K562 (cell line): Measurements from ENCODE around the gene ENKD1.

Experiments used
- CC2D1A ChIP-seq: fragments of 450-650 bp; IDR thresholded peaks from 2 replicates; pipeline ENCODE4 v1.6.1; 2017; ENCODE audit warnings: mild to moderate bottlenecking
- CHD1 ChIP-seq: fragments of 200-600 bp; sonication (generic); IDR thresholded peaks from one replicate; pipeline ENCODE4 v1.6.1; 2012; ENCODE audit warnings: mild to moderate bottlenecking, moderate library complexity, low read length, inconsistent platforms
- HCFC1 ChIP-seq: IDR thresholded peaks from 2 replicates; pipeline ENCODE4 v1.6.1; 2012; ENCODE audit warnings: low read depth, low read length, improper control_type of control experiment
- MXI1 ChIP-seq: IDR thresholded peaks from 2 replicates; pipeline ENCODE4 v1.6.1; 2011; ENCODE audit warnings: low read depth, mild to moderate bottlenecking, improper control_type of control experiment, low read length
- PHF8 ChIP-seq: fragments of 200-600 bp; sonication (generic); IDR thresholded peaks from 2 replicates; pipeline ENCODE4 v1.6.1; 2012; ENCODE audit warnings: mixed run types, mild to moderate bottlenecking, inconsistent platforms, low read length, moderate library complexity, borderline replicate concordance
- POLR2A ChIP-seq: fragments of 450-650 bp; conservative IDR thresholded peaks from 2 replicates; pipeline ENCODE4 v1.6.1; 2016
- SP1 ChIP-seq: sonication (generic); formaldehyde crosslinking; IDR thresholded peaks from 2 replicates; pipeline ENCODE4 v1.8.1; 2022; ENCODE audit warnings: mild to moderate bottlenecking, missing genetic modification reagents
- THRAP3 ChIP-seq: fragments of 450-650 bp; IDR thresholded peaks from 2 replicates; pipeline ENCODE4 v1.6.1; 2016; ENCODE audit warnings: mild to moderate bottlenecking, inconsistent platforms, borderline replicate concordance
- ZC3H4 ChIP-seq: sonication (generic); formaldehyde crosslinking; IDR thresholded peaks from 2 replicates; pipeline ENCODE4 v1.9.0; 2021; ENCODE audit warnings: missing genetic modification reagents, borderline replicate concordance
- TF ChIP-seq, protein P1 (sequence below): sonication (generic); formaldehyde crosslinking; IDR thresholded peaks from 2 replicates; pipeline ENCODE4 v1.8.0; 2022; ENCODE audit warnings: mild to moderate bottlenecking, low read depth, missing genetic modification reagents
- TF ChIP-seq, protein P2 (sequence below), 3 experiments: IDR thresholded peaks in 2 of 3; conservative IDR thresholded peaks in 1 of 3; 2 replicates each; pipeline ENCODE4 v1.5.1; 2011 to 2012; ENCODE audit warnings: low read length in 3 of 3, mild to moderate bottlenecking in 3 of 3, control low read depth in 2 of 3, improper control_type of control experiment in 1 of 3, inconsistent platforms in 1 of 3, low read depth in 1 of 3, mixed read lengths in 1 of 3, moderate library complexity in 1 of 3; ENCODE audit not compliant: insufficient read depth in 2 of 3
- TF ChIP-seq, protein P3 (sequence below): sonication (generic); formaldehyde crosslinking; IDR thresholded peaks from 2 replicates; pipeline ENCODE4 v1.4.0; 2020; ENCODE audit warnings: mild to moderate bottlenecking, missing genetic modification reagents
- TF ChIP-seq, protein P4 (sequence below): sonication (generic); formaldehyde crosslinking; IDR thresholded peaks from 2 replicates; pipeline ENCODE4 v1.8.1; 2022; ENCODE audit warnings: missing genetic modification reagents

DNA sequence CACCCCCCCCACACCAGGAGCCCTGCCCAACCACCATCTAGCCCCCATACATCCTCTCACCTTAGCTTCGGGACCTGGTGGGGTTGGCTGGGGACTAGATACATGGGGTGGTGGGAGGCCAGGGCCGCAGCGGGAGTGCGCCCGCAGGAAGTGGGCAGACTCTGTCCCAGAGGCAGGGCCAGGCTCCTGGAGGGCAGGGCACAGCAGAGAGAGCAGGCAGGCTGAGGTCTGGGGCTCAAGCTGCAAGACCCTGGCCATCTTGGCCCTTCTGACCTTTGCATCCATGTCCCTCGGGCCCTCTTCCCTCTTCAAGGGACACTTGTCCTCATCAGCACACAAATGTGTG is 2.7 kb downstream of the ENKD1 start:
- TF ChIP-seq, protein P1, sequence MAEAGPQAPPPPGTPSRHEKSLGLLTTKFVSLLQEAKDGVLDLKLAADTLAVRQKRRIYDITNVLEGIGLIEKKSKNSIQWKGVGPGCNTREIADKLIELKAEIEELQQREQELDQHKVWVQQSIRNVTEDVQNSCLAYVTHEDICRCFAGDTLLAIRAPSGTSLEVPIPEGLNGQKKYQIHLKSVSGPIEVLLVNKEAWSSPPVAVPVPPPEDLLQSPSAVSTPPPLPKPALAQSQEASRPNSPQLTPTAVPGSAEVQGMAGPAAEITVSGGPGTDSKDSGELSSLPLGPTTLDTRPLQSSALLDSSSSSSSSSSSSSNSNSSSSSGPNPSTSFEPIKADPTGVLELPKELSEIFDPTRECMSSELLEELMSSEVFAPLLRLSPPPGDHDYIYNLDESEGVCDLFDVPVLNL (CRISPR knock-in tag): no peak
- no peak for TF ChIP-seq PHF8
- TF ChIP-seq POLR2A: no peak
- no peak for TF ChIP-seq CHD1
- TF ChIP-seq, protein P2, sequence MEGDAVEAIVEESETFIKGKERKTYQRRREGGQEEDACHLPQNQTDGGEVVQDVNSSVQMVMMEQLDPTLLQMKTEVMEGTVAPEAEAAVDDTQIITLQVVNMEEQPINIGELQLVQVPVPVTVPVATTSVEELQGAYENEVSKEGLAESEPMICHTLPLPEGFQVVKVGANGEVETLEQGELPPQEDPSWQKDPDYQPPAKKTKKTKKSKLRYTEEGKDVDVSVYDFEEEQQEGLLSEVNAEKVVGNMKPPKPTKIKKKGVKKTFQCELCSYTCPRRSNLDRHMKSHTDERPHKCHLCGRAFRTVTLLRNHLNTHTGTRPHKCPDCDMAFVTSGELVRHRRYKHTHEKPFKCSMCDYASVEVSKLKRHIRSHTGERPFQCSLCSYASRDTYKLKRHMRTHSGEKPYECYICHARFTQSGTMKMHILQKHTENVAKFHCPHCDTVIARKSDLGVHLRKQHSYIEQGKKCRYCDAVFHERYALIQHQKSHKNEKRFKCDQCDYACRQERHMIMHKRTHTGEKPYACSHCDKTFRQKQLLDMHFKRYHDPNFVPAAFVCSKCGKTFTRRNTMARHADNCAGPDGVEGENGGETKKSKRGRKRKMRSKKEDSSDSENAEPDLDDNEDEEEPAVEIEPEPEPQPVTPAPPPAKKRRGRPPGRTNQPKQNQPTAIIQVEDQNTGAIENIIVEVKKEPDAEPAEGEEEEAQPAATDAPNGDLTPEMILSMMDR (IDR thresholded peaks at IDR 0.05 in 2 of 3, conservative IDR thresholded peaks at IDR 0.05 in 1 of 3; ENCODE audit: insufficient read depth in 2 of 3, low read depth in 1 of 3, low read length in 3 of 3): no peak
- TF ChIP-seq CC2D1A: no peak
- TF ChIP-seq ZC3H4 (CRISPR knock-in tag): no peak
- no peak for TF ChIP-seq THRAP3
- TF ChIP-seq, protein P3, sequence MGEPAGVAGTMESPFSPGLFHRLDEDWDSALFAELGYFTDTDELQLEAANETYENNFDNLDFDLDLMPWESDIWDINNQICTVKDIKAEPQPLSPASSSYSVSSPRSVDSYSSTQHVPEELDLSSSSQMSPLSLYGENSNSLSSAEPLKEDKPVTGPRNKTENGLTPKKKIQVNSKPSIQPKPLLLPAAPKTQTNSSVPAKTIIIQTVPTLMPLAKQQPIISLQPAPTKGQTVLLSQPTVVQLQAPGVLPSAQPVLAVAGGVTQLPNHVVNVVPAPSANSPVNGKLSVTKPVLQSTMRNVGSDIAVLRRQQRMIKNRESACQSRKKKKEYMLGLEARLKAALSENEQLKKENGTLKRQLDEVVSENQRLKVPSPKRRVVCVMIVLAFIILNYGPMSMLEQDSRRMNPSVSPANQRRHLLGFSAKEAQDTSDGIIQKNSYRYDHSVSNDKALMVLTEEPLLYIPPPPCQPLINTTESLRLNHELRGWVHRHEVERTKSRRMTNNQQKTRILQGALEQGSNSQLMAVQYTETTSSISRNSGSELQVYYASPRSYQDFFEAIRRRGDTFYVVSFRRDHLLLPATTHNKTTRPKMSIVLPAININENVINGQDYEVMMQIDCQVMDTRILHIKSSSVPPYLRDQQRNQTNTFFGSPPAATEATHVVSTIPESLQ (CRISPR knock-in tag): no peak
- no peak for TF ChIP-seq SP1
- TF ChIP-seq, protein P4, sequence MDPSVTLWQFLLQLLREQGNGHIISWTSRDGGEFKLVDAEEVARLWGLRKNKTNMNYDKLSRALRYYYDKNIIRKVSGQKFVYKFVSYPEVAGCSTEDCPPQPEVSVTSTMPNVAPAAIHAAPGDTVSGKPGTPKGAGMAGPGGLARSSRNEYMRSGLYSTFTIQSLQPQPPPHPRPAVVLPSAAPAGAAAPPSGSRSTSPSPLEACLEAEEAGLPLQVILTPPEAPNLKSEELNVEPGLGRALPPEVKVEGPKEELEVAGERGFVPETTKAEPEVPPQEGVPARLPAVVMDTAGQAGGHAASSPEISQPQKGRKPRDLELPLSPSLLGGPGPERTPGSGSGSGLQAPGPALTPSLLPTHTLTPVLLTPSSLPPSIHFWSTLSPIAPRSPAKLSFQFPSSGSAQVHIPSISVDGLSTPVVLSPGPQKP (CRISPR knock-in tag): no peak
- TF ChIP-seq MXI1: no peak
- no peak for TF ChIP-seq HCFC1
